Fibroblast of pulmonary artery (primary cell): Measurements from ENCODE around the gene RAB37.

Experiments
- DNase-seq: peaks from one replicate; pipeline ENCODE4 v3.0.0-alpha.2; 2010; ENCODE audit warnings: low read depth
- H3K4me3 ChIP-seq: replicated peaks from 2 replicates; pipeline ENCODE4 v1.5.1; 2011; ENCODE audit warnings: low read depth, mild to moderate bottlenecking, control low read depth, low read length, moderate library complexity
- TF ChIP-seq, protein P1 (sequence below): IDR thresholded peaks from 2 replicates; pipeline ENCODE4 v1.5.1; 2011; ENCODE audit warnings: mild to moderate bottlenecking, control low read depth, low read length, inconsistent platforms; ENCODE audit errors: missing control alignments

RAB37 gene

DNA sequence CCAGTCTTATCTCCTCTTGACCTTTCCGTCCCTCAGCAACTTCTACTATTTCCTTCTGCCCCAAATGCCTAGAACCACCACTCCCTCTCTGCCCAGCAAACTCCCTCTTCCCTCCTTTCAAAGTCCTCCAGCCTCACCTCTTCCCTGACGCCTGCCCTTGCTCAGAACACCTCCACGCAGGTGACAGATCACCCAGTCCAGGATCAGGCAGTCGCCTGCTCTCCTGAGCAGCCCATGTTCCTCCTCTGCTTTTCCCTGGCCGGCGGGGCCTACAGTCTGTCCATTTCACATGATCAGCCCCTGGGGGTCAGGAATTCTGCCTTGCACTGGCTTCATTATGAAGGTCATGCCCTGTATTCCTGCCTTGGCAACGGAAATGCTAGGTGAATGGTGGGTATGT, 24.8 kb upstream of the RAB37 start:
- no peak overlapping the region for H3K4me3 ChIP-seq
- TF ChIP-seq, protein P1, sequence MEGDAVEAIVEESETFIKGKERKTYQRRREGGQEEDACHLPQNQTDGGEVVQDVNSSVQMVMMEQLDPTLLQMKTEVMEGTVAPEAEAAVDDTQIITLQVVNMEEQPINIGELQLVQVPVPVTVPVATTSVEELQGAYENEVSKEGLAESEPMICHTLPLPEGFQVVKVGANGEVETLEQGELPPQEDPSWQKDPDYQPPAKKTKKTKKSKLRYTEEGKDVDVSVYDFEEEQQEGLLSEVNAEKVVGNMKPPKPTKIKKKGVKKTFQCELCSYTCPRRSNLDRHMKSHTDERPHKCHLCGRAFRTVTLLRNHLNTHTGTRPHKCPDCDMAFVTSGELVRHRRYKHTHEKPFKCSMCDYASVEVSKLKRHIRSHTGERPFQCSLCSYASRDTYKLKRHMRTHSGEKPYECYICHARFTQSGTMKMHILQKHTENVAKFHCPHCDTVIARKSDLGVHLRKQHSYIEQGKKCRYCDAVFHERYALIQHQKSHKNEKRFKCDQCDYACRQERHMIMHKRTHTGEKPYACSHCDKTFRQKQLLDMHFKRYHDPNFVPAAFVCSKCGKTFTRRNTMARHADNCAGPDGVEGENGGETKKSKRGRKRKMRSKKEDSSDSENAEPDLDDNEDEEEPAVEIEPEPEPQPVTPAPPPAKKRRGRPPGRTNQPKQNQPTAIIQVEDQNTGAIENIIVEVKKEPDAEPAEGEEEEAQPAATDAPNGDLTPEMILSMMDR: no peak
- DNase-seq: no peak

DNA sequence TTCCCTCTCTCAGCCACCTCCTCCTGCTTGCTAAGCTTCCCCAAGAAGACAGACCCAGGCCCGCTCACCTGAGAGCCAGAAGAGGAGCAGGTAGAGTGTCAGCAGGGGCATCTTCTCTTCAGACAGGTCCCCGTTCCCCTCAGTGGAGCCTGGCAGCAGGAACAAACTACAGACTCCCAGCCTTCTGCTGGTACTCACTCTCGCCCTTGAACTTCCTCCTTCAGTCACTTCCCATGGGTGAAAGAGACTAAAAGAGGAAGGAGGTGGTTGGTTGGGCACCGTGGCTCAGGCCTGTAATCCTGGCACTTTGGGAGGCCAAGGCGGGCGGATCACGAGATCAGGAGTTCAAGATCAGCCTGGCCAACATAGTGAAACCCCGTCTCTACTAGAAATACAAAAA, 24.3 kb upstream of the RAB37 start, which contains the start of gene CD300LF:
Gene CD300LF (minus strand): TSS at position 168 of the 400 bp plus-strand sequence. CDS start 57 bp downstream, at position 111.
- H3K4me3 ChIP-seq: no peak within 1 kb of the TSS
- DNase-seq: no peak
- TF ChIP-seq, protein P1: no peak

DNA sequence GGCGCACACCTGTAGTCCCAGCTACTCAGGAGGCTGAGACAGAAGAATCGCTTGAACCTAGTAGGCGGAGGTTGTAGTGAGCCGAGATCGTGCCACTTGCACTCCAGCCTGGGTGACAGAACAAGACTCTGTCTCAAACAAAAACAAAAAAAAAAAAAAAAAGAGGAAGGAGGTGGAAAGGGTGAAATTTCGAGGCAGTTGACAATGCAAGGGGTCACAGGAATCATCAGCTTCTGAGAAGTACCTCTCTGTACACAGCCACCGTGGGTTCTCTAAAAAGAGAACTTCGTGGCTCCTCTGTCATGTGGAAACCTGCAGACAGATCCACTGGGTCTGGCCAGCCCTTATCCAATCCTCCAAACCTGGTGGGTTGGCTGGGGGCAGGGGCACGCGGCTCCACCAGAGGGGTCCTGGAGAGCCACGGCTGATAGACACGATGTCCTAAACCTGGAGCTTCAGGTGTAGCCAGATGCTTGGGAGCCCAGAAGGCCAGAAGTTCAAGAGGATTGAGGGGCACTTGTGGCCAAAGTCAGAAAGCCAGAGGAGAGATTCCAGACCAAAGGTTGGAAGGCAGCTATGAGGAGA, 23.8 kb upstream of the RAB37 start:
- TF ChIP-seq, protein P1: no peak
- H3K4me3 ChIP-seq: no peak overlapping the region
- DNase-seq: no peak

DNA sequence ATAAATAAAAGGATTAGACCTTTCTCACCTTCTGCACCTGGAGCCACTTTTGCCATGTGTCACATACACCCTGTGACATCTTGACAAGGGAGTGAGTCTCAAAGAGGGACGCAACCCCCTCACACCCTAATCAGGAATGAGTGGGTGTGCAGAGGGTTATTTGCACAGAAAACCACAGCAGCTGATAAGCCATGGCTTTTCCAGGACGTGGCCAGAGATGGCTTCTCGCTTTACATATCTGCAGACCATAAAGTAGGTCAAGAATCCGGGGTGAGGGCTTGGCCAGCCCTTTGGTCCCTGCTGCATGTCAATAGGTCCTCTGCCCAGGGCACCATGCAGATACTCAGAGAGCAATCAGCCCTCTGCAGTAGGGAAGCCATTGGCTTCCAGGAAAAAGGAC, 21.9 kb upstream of the RAB37 start:
- H3K4me3 ChIP-seq: no peak overlapping the region
- DNase-seq: no peak
- TF ChIP-seq, protein P1: no peak

DNA sequence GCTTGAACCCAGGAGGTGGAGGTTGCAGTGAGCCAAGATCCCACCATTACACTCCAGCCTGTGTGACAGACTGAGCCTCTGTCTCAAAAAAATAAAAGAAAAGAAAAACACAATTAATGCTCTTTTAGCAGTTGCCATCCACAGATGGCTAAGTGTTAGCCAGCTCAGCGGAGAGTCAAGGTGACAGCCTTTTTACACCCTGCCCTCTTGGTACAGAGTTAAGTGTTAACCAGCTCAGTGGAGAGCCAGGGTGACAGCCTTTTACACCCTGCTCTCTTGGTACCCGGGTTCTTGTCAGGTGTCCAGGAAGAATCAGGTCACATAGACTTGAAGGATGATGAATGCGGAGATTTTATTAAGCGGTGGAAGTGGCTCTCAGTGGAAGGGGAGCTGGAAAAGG, 16.6 kb upstream of the RAB37 start:
- H3K4me3 ChIP-seq: no peak overlapping the region
- DNase-seq: no peak
- TF ChIP-seq, protein P1: no peak

DNA sequence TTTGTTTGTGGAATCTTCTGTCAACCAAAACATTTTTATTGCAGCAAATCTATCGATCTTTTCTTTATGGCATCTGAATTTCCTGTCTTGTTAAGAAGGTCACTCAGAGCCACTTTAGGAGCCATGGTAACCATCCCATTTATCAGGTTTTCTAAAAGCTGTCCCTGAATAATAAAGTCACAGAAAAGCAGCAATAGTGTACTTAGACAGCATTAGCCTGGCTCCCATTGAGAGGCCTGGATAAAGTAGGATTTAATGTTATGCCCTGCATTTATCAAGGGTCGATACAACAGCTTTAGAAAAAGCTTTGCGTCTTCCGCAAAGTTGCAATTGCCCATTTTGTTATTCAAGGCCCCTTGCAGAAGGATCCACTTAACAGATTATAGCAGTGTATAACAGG, 14.3 kb upstream of the RAB37 start:
- H3K4me3 ChIP-seq: no peak overlapping the region
- DNase-seq: no peak
- TF ChIP-seq, protein P1: no peak

DNA sequence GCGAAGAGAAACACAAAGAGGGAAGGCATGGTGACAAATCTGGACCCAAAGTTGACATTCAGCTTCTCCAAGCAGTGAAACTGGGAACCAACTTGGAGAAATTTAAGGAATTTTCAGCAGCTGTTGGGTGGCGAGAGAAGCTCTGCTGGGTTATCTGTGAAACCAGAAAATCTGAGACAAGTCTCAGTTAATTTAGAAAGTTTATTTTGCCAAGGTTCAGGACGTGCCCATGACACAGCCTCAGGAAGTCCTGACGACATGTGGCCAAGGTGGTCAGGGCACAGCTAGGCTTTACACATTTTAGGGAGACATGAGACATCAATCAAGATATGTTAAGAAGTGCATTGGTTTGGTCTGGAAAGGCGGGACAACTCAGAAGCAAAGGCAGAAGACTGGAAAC, 13.2 kb upstream of the RAB37 start:
- TF ChIP-seq, protein P1: no peak
- H3K4me3 ChIP-seq: no peak overlapping the region

More for the DNA sequence above, 13.2 kb upstream of the RAB37 start:
- DNase-seq: no peak
